ENCODE results near the gene ZBTB45. TPM values are rescaled to one million over a fixed set of nuclear protein-coding genes. Genes with fewer than 3 reads are reported as not detected.

Gene ZBTB45
- total and polyA plus RNA-seq, 9 of the 15 experiments (the other 6 are each of a cell fraction or from before 2014, with no cell fraction given), result 0.08 to 16.1 (median 1.8) TPM

GRCh38 chr19:58558066-58558622 lies 38.5 kb upstream of the ZBTB45 start, which contains the start of gene UBE2M (continued):
- TF ChIP-seq ZNF449 (CRISPR knock-in tag; IDR thresholded peaks at IDR 0.05) (no peak), NR2C2 (CRISPR knock-in tag; IDR thresholded peaks at IDR 0.05) (peak; percentile 90), NR2C2 (tag; IDR thresholded peaks at IDR 0.05) (peak; percentile 97), KLF1 (tag; IDR thresholded peaks at IDR 0.05) (no peak), TSC22D4 (tag; IDR thresholded peaks at IDR 0.05) (no peak), MAFF (IDR thresholded peaks at IDR 0.05; ENCODE audit: low read length) (no peak), NCOA1 (IDR thresholded peaks at IDR 0.05; ENCODE audit: low read depth) (0 out of 2 replicates have a peak, but pooled peaks have one; percentile 44), PYGO2 (tag; IDR thresholded peaks at IDR 0.05) (no peak), HMG20A (CRISPR knock-in tag; conservative IDR thresholded peaks at IDR 0.05) (no peak), YBX1 (IDR thresholded peaks at IDR 0.05) (no peak), MLLT1 (IDR thresholded peaks at IDR 0.05) (peak in 1 of 2 experiments; percentile 84; a peak in 2 of 4 replicates), ZNF785 (CRISPR knock-in tag; IDR thresholded peaks at IDR 0.05) (no peak), RCOR1 (IDR thresholded peaks at IDR 0.05; ENCODE audit: borderline replicate concordance in 1 of 2, low read depth in 2 of 2, low read length in 2 of 2) (peak in 1 of 2 experiments; percentile 82; a peak in 3 of 4 replicates), TOE1 (IDR thresholded peaks at IDR 0.05; ENCODE audit: borderline replicate concordance) (peak; percentile 60; the same call in 1 of the 2 replicates), TOE1 (CRISPR knock-in tag; IDR thresholded peaks at IDR 0.05; ENCODE audit: borderline replicate concordance, low read depth) (no peak), RBM14 (IDR thresholded peaks at IDR 0.05; ENCODE audit: borderline replicate concordance, insufficient read depth, low read depth, low read length) (no peak), NFIC (IDR thresholded peaks at IDR 0.05) (0 out of 2 replicates have a peak, but pooled peaks have one; percentile 14), DPF2 (IDR thresholded peaks at IDR 0.05) (peak; percentile 42; the same call in 1 of the 2 replicates), RBBP5 (IDR thresholded peaks at IDR 0.05; ENCODE audit: borderline replicate concordance, insufficient read depth, low read length, poor library complexity, severe bottlenecking) (peak; percentile 62), TCF15 (CRISPR knock-in tag; IDR thresholded peaks at IDR 0.05) (no peak), TRIM24 (IDR thresholded peaks at IDR 0.05) (no peak; a peak in 1 of 4 replicates), ZNF518B (CRISPR knock-in tag; IDR thresholded peaks at IDR 0.05) (no peak), MTA1 (IDR thresholded peaks at IDR 0.05; ENCODE audit: borderline replicate concordance) (no peak)

Data from K562 (cell line).